Heart left ventricle (tissue), 16 donors: ENCODE results near the gene OAS2. TPM values are rescaled to one million over a fixed set of nuclear protein-coding genes. Genes with fewer than 3 reads are reported as not detected.
"Not testable (repeated sequence)": the region's sequence is repeated elsewhere in the genome, so short reads cannot be mapped to it uniquely, and the experiment has no call there.

Source experiments
- ATAC-seq, 4 donors: fragments of 200-7000 bp; cut with Tn5 transposase; one replicate each; pipeline ENCODE4 v1.9.1; 2020 to 2022; ENCODE audit warnings: moderate library complexity in 4 of 4, mild to moderate bottlenecking in 3 of 4, moderate number of reproducible peaks in 1 of 4
- DNase-seq, 5 donors: peaks; one replicate each; pipeline ENCODE4 v3.0.0-alpha.2; 2020
- H3K27ac ChIP-seq, 12 donors: fragments of 200-600 bp; sonication (generic) in 4 of 12; one replicate each; pipeline versions ENCODE4 v1.5.0 to v1.8.0; 2016 to 2022; ENCODE audit warnings: mild to moderate bottlenecking in 2 of 12
- H3K27me3 ChIP-seq, 9 donors: fragments of 200-600 bp; sonication (generic) in 2 of 9; one replicate each; pipeline versions ENCODE4 v1.5.1 to v1.8.0; 2016 to 2022; ENCODE audit warnings: mild to moderate bottlenecking in 3 of 9
- H3K36me3 ChIP-seq, 9 donors: fragments of 200-600 bp; sonication (generic) in 2 of 9; one replicate each; pipeline versions ENCODE4 v1.5.0 to v1.8.0; 2018 to 2022; ENCODE audit warnings: mild to moderate bottlenecking in 2 of 9
- H3K4me1 ChIP-seq, 12 donors: fragments of 200-600 bp; sonication (generic) in 4 of 12; one replicate each; pipeline versions ENCODE4 v1.5.0 to v1.8.0; 2016 to 2022; ENCODE audit warnings: mild to moderate bottlenecking in 3 of 12
- H3K4me3 ChIP-seq, 12 donors: fragments of 200-600 bp; sonication (generic) in 4 of 12; one replicate each; pipeline versions ENCODE4 v1.5.0 to v1.8.0; 2017 to 2022; ENCODE audit warnings: mild to moderate bottlenecking in 9 of 12, moderate library complexity in 4 of 12
- H3K9me3 ChIP-seq, 12 donors: fragments of 200-600 bp; sonication (generic) in 4 of 12; one replicate each; pipeline versions ENCODE4 v1.5.0 to v1.8.0; 2016 to 2022; ENCODE audit warnings: mild to moderate bottlenecking in 1 of 12
- CTCF ChIP-seq, 12 donors: fragments of 200-600 bp; sonication (generic) in 4 of 12; IDR thresholded peaks; one replicate each; pipeline versions ENCODE4 v1.5.0 to v1.8.0; 2018 to 2022; ENCODE audit warnings: antibody characterized with exemption in 12 of 12, mild to moderate bottlenecking in 5 of 12
- POLR2A ChIP-seq, 2 donors: fragments of 450-650 bp; IDR thresholded peaks; one replicate each; pipeline ENCODE4 v1.6.1; 2017; ENCODE audit warnings: antibody characterized with exemption in 2 of 2, mild to moderate bottlenecking in 2 of 2, moderate library complexity in 2 of 2
- WGBS, 4 donors: extraction: QIAGEN DNeasy Blood & Tissue Kit in 2 of 4; methylation state at CpG; one replicate each; pipeline versions ENCODE4 v1.1.5 to v1.1.7; 2013 to 2018; 5-methylcytosine and 5-hydroxymethylcytosine counted together
- intact Hi-C, 10 donors: fragments of 100-400 bp; cut with DNase I; formaldehyde crosslinking; loops; one replicate each; pipeline versions ENCODE4 v1.11.1 to v1.14.2; 2022
- polyA plus RNA-seq, 2 donors: library from polyadenylated mRNA; stranded (reverse); fragments of 200-250 nt; gene quantifications; one replicate each; pipeline ENCODE4 v1.2.3, GENCODE V29; 2013
- total RNA-seq, 9 donors: library from RNA; depleted of rRNA in 2 of 9; stranded (reverse); fragments of >200 nt in 2 of 9; fragmentation: NEBNext Ultra II Directional in 3 of 9; extraction: Animal tissue kit (Norgen Biotek cat#: 25700) in 3 of 9; gene quantifications; one replicate each; pipeline versions ENCODE4 v1.1.0 to v1.2.4, GENCODE V29; 2016 to 2023
- donor health status: ischemic (EF 13 %, LVEDD 7.1; RV severe dilation, severe dysfunction).
- donor health status: healthy with polysubstance abuse.
- donor health status: DM: no; HTN: yes; CAD: no.
- donor health status: DM: no; HTN: no; CAD: no.
- donor health status: ischemic (EF 25% LVEDD 6.9; RV normal size, moderate dysfunction).
- donor health status: ischemic (EF 25% LVEDD 5.7; RV mildly dilated, moderate dysfunction).
- donor health status: healthy.
- donor health status: DM: yes; HTN: yes; CAD: no.
- donor health status: ischemic (EF 35%, LVEDD 5.7; RV mildly dilated, moderate dysfunction).
- donor health status: nonischemic (EF 11% LVEDD 7.7; RV severe dilation, severe dysfunction).
- donor health status: DM: yes; HTN: yes; CAD: no.
- donor health status: PGD.
- donor health status: ischemic (EF 29% LVEDD 5.4; RV normal size, mild dysfunction).
- donor health status: nonischemic (EF 23%, LVEDD 6.1; RV moderate dilation, normal function).

OAS2 gene
- total and polyA plus RNA-seq, 11 donors: 3.8 to 46.1 (median 7.3) TPM

GRCh38 chr12:112986291-112986800 lies 8.0 kb downstream of the OAS2 start:
- ATAC-seq: no peak

GRCh38 chr12:112987561-112987960 lies 9.2 kb downstream of the OAS2 start:
- intact Hi-C loops: no loop called here
- 77 to 81% (median 78%) methylated on average over 2 of the region's 2 CpGs for WGBS, 4 donors
- peaks cover 0 to 62% (median 33%) of the 10 kb centered on the region in 9 donors for H3K36me3 ChIP-seq

More at GRCh38 chr12:112986291-112986800, 8.0 kb downstream of the OAS2 start:
- TF ChIP-seq POLR2A (IDR thresholded peaks at IDR 0.05) (no peak), CTCF (IDR thresholded peaks at IDR 0.05) (no peak)
- Histone ChIP-seq H3K4me1 (peaks cover 0 to 9% (median 0%) of the 10 kb centered on the region in 12 donors), H3K36me3 (peaks cover 0 to 56% (median 33%) of the 10 kb centered on the region in 9 donors), H3K27ac (no peak overlapping the region), H3K4me3 (no peak overlapping the region), H3K9me3 (peaks cover 0 to 38% (median 10%) of the 10 kb centered on the region in 12 donors), H3K27me3 (no peaks in the 10 kb centered on the region)
- DNase-seq: no peak
- WGBS, 4 donors: 91 to 96% (median 93%) methylated on average over 7 of the region's 7 CpGs
- intact Hi-C loops: no loop called here

GRCh38 chr12:112988224-112988623 lies 9.9 kb downstream of the OAS2 start:
- ATAC-seq (no peak), DNase-seq (no peak)
- Histone ChIP-seq H3K4me1 (peaks cover 0 to 6% (median 0%) of the 10 kb centered on the region in 12 donors), H3K4me3 (no peak overlapping the region), H3K27ac (no peak overlapping the region), H3K27me3 (no peaks in the 10 kb centered on the region), H3K9me3 (peaks cover 0 to 19% (median 6%) of the 10 kb centered on the region in 12 donors), H3K36me3 (peaks cover 0 to 65% (median 35%) of the 10 kb centered on the region in 9 donors)
- 52 to 70% (median 58%) methylated on average over 3 of the region's 3 CpGs for WGBS, 4 donors
- intact Hi-C loops: no loop called here
- TF ChIP-seq CTCF (IDR thresholded peaks at IDR 0.05) (no peak), POLR2A (IDR thresholded peaks at IDR 0.05) (no peak)

More at GRCh38 chr12:112987561-112987960, 9.2 kb downstream of the OAS2 start:
- Histone ChIP-seq H3K4me1 (peaks cover 0 to 6% (median 0%) of the 10 kb centered on the region in 12 donors), H3K4me3 (no peak overlapping the region), H3K27ac (no peak overlapping the region), H3K27me3 (no peaks in the 10 kb centered on the region), H3K9me3 (peaks cover 0 to 25% (median 6%) of the 10 kb centered on the region in 12 donors)
- ATAC-seq (no peak), DNase-seq (no peak)
- TF ChIP-seq POLR2A (IDR thresholded peaks at IDR 0.05) (no peak), CTCF (IDR thresholded peaks at IDR 0.05) (no peak)

GRCh38 chr12:112988823-112989385 lies 10.6 kb downstream of the OAS2 start:
- H3K27ac ChIP-seq, DNase-seq, H3K4me3 ChIP-seq, H3K4me1 ChIP-seq, ATAC-seq, H3K27me3 ChIP-seq, intact Hi-C loops: not testable (repeated sequence)
- 82 to 94% (median 87%) methylated on average over 3 of the region's 3 CpGs for WGBS, 4 donors
- Histone ChIP-seq H3K9me3 (peaks cover 0 to 15% (median 6%) of the 10 kb centered on the region in 12 donors), H3K36me3 (peaks cover 0 to 70% (median 36%) of the 10 kb centered on the region in 9 donors)
